HCT116 (cell line): ENCODE measurements around the gene POLR1D. TPM values are rescaled to one million over a fixed set of nuclear protein-coding genes. Genes with fewer than 3 reads are reported as not detected.

ENCODE experiments used
- ATAC-seq: fragments of 200-7000 bp; cut with Tn5 transposase; 2 replicates; pipeline ENCODE4 v1.9.1; 2020; ENCODE audit warnings: mild to moderate bottlenecking, moderate library complexity
- BruUV-seq: library from RNA; stranded (reverse); fragments of 400-500 nt; replicated peaks from 2 replicates; lab custom pipeline; 2021; lab: Mats Ljungman, UMichigan
- CTCF ChIA-PET: fragments of 300-600 bp; sonication (Branson Sonifier 250); formaldehyde crosslinking; loops from one replicate; lab custom pipeline; 2021; ENCODE audit warnings: antibody characterized with exemption; lab: Charles Lee
- POLR2A ChIA-PET: fragments of 300-600, 350-600 bp; sonication (Branson Sonifier 250); formaldehyde crosslinking; loops from one replicate; lab custom pipeline; 2021; ENCODE audit warnings: antibody characterized with exemption; lab: Charles Lee
- RAD21 ChIA-PET, 2 experiments: fragments of 300-600 bp; sonication (Branson Sonifier 250); formaldehyde crosslinking; loops; one replicate each; lab custom pipeline; 2023; ENCODE audit warnings: low total read pairs in 2 of 2; ENCODE audit not compliant: uncharacterized antibody in 2 of 2, unreplicated experiment in 2 of 2, low non-redundant PET in 1 of 2; lab: Charles Lee
- DNase-seq: peaks from one replicate; pipeline ENCODE4 v3.0.0-alpha.2; 2010; ENCODE audit warnings: low read depth, low spot score
- H2AFZ ChIP-seq: fragments of 200-600 bp; shearing (Covaris generic), sonication (generic); 2 replicates; pipeline ENCODE4 v1.6.1; 2017; ENCODE audit warnings: low read depth, mixed run types, mixed read lengths, antibody characterized with exemption, low read length; ENCODE audit not compliant: poor library complexity, severe bottlenecking
- H3K27ac ChIP-seq: 2 replicates; pipeline ENCODE4 v1.5.1; 2012; ENCODE audit warnings: low read depth, low read length
- H3K27me3 ChIP-seq: fragments of 200-600 bp; sonication (generic); 2 replicates; pipeline ENCODE4 v1.6.1; 2016; ENCODE audit warnings: mixed run types, low read length, mixed read lengths; ENCODE audit not compliant: insufficient read depth
- H3K36me3 ChIP-seq, 2 experiments: fragments of 200-500 bp in 1 of 2; fragments of 200-600 bp in 1 of 2; sonication (Bioruptor generic) in 1 of 2; sonication (generic) in 1 of 2; 2 replicates each; pipeline versions ENCODE4 v1.5.1 to v1.6.1; 2014 to 2016; ENCODE audit warnings: low read length in 2 of 2, inconsistent platforms in 1 of 2, mixed read lengths in 1 of 2, mixed run types in 1 of 2; ENCODE audit not compliant: insufficient read depth in 2 of 2, control insufficient read depth in 1 of 2
- H3K4me1 ChIP-seq, 2 experiments: fragments of 200-600 bp in 1 of 2; sonication (generic) in 1 of 2; 2 replicates each; pipeline versions ENCODE4 v1.5.1 to v1.6.1; 2012 to 2017; ENCODE audit warnings: low read length in 2 of 2, inconsistent platforms in 1 of 2, mild to moderate bottlenecking in 1 of 2, mixed read lengths in 1 of 2, mixed run types in 1 of 2, moderate library complexity in 1 of 2; ENCODE audit not compliant: insufficient read depth in 2 of 2, control insufficient read depth in 1 of 2
- H3K4me2 ChIP-seq: fragments of 200-600 bp; sonication (generic); 2 replicates; pipeline ENCODE4 v1.6.1; 2017; ENCODE audit warnings: mixed run types, low read length, mixed read lengths
- H3K4me3 ChIP-seq, 2 experiments: fragments of 200-600 bp in 1 of 2; sonication (generic) in 1 of 2; replicated peaks in 1 of 2; 2 replicates each; pipeline ENCODE4 v1.5.1; 2011 to 2016; ENCODE audit warnings: low read length in 2 of 2, control low read depth in 1 of 2, low read depth in 1 of 2, mild to moderate bottlenecking in 1 of 2, mixed read lengths in 1 of 2, mixed run types in 1 of 2
- H3K79me2 ChIP-seq: fragments of 200-600 bp; sonication (generic); 2 replicates; pipeline ENCODE4 v1.6.1; 2017; ENCODE audit warnings: mild to moderate bottlenecking, mixed run types, low read length, moderate library complexity, mixed read lengths; ENCODE audit not compliant: insufficient read depth
- H3K9ac ChIP-seq: fragments of 200-600 bp; sonication (generic); 2 replicates; pipeline ENCODE4 v1.6.1; 2016; ENCODE audit warnings: low read length, mixed read lengths
- H3K9me2 ChIP-seq: fragments of 200-600 bp; sonication (generic), shearing (Covaris generic); 2 replicates; pipeline ENCODE4 v1.6.1; 2017; ENCODE audit warnings: mixed run types, mild to moderate bottlenecking, moderate library complexity; ENCODE audit not compliant: insufficient read depth
- H3K9me3 ChIP-seq, 2 experiments: fragments of 200-500 bp in 1 of 2; fragments of 200-600 bp in 1 of 2; sonication (Bioruptor generic) in 1 of 2; sonication (generic) in 1 of 2; 2 replicates each; pipeline ENCODE4 v1.6.1; 2014 to 2017; ENCODE audit warnings: low read length in 2 of 2, mixed read lengths in 2 of 2, inconsistent platforms in 1 of 2, low read depth in 1 of 2, mild to moderate bottlenecking in 1 of 2, mixed run types in 1 of 2, moderate library complexity in 1 of 2; ENCODE audit not compliant: control insufficient read depth in 1 of 2, insufficient read depth in 1 of 2
- H4K20me1 ChIP-seq: fragments of 200-600 bp; sonication (generic), shearing (Covaris generic); 2 replicates; pipeline ENCODE4 v1.6.1; 2017; ENCODE audit warnings: mixed run types, mild to moderate bottlenecking, moderate library complexity; ENCODE audit not compliant: insufficient read depth
- CEBPB ChIP-seq: IDR thresholded peaks from 2 replicates; pipeline ENCODE4 v1.6.1; 2012; ENCODE audit warnings: low read depth
- EGR1 ChIP-seq: IDR thresholded peaks from 2 replicates; pipeline ENCODE4 v1.6.1; 2012; ENCODE audit warnings: low read depth
- EZH2 ChIP-seq: fragments of 200-600 bp; sonication (generic); IDR thresholded peaks from 2 replicates; pipeline ENCODE4 v1.6.1; 2017; ENCODE audit warnings: antibody characterized with exemption, mixed run types
- EZH2phosphoT487 ChIP-seq: fragments of 200-600 bp; IDR thresholded peaks from 2 replicates; pipeline ENCODE4 v1.6.1; 2018; ENCODE audit warnings: antibody characterized with exemption, borderline replicate concordance
- JUND ChIP-seq: IDR thresholded peaks from 2 replicates; pipeline ENCODE4 v1.6.1; 2012
- POLR2A ChIP-seq: IDR thresholded peaks from 2 replicates; pipeline ENCODE4 v1.7.0; 2011; ENCODE audit warnings: borderline replicate concordance; ENCODE audit not compliant: insufficient read depth, insufficient read length; ENCODE audit errors: extremely low read depth
- POLR2AphosphoS5 ChIP-seq: IDR thresholded peaks from 2 replicates; pipeline ENCODE4 v1.6.1; 2011; ENCODE audit warnings: mild to moderate bottlenecking, low read depth, low read length, moderate library complexity
- RAD21 ChIP-seq: IDR thresholded peaks from 2 replicates; pipeline ENCODE4 v1.6.1; 2012; ENCODE audit warnings: low read depth, mild to moderate bottlenecking
- intact Hi-C: fragments of 100-400 bp; cut with micrococcal nuclease; formaldehyde crosslinking; loops from 2 replicates; pipeline ENCODE4 v1.10.0; 2022
- total RNA-seq: library from RNA; stranded (reverse); gene quantifications from one replicate; pipeline ENCODE4 v1.2.1, GENCODE V29; 2021; ENCODE audit not compliant: unreplicated experiment
- TF ChIP-seq, protein P1 (sequence below): IDR thresholded peaks from 2 replicates; pipeline ENCODE4 v1.6.1; 2012; ENCODE audit warnings: low read depth
- TF ChIP-seq, protein P2 (sequence below), 3 experiments: fragments of 200-600 bp in 1 of 3; sonication (generic) in 1 of 3; IDR thresholded peaks in 2 of 3; conservative IDR thresholded peaks in 1 of 3; 2 replicates each; pipeline ENCODE4 v1.5.1; 2012 to 2017; ENCODE audit warnings: low read depth in 2 of 3, low read length in 2 of 3, antibody characterized with exemption in 1 of 3, borderline replicate concordance in 1 of 3, control low read depth in 1 of 3, mild to moderate bottlenecking in 1 of 3, mixed read lengths in 1 of 3, mixed run types in 1 of 3, moderate library complexity in 1 of 3; ENCODE audit not compliant: insufficient read depth in 1 of 3
- TF ChIP-seq, protein P3 (sequence below): IDR thresholded peaks from 2 replicates; pipeline ENCODE4 v1.6.1; 2012

POLR1D gene
- total RNA-seq, 1 experiment from 2014 or later = 184 TPM

DNA sequence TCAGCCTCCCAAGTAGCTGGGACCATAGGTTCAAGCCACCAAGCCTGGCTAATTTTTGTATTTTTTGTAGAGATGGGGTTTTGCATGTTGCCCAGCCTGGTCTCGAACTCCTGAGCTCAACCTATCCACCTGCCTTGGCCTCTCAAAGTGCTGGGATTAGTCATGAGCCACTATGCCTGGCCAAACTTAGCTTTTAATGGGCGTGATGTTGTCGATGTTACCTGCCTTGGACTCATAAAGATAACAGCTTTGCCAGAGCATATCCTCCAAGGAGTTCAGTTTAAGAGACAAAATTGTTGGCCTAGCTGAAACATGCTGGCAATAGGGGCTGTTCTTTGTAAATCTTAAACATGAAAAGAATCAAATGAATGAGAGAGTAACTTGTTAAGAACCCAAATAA is 13.1 kb downstream of the POLR1D start (continued):
- TF ChIP-seq, protein P1, sequence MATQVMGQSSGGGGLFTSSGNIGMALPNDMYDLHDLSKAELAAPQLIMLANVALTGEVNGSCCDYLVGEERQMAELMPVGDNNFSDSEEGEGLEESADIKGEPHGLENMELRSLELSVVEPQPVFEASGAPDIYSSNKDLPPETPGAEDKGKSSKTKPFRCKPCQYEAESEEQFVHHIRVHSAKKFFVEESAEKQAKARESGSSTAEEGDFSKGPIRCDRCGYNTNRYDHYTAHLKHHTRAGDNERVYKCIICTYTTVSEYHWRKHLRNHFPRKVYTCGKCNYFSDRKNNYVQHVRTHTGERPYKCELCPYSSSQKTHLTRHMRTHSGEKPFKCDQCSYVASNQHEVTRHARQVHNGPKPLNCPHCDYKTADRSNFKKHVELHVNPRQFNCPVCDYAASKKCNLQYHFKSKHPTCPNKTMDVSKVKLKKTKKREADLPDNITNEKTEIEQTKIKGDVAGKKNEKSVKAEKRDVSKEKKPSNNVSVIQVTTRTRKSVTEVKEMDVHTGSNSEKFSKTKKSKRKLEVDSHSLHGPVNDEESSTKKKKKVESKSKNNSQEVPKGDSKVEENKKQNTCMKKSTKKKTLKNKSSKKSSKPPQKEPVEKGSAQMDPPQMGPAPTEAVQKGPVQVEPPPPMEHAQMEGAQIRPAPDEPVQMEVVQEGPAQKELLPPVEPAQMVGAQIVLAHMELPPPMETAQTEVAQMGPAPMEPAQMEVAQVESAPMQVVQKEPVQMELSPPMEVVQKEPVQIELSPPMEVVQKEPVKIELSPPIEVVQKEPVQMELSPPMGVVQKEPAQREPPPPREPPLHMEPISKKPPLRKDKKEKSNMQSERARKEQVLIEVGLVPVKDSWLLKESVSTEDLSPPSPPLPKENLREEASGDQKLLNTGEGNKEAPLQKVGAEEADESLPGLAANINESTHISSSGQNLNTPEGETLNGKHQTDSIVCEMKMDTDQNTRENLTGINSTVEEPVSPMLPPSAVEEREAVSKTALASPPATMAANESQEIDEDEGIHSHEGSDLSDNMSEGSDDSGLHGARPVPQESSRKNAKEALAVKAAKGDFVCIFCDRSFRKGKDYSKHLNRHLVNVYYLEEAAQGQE = no peak
- TF ChIP-seq EGR1 = no peak
- TF ChIP-seq, protein P2, sequence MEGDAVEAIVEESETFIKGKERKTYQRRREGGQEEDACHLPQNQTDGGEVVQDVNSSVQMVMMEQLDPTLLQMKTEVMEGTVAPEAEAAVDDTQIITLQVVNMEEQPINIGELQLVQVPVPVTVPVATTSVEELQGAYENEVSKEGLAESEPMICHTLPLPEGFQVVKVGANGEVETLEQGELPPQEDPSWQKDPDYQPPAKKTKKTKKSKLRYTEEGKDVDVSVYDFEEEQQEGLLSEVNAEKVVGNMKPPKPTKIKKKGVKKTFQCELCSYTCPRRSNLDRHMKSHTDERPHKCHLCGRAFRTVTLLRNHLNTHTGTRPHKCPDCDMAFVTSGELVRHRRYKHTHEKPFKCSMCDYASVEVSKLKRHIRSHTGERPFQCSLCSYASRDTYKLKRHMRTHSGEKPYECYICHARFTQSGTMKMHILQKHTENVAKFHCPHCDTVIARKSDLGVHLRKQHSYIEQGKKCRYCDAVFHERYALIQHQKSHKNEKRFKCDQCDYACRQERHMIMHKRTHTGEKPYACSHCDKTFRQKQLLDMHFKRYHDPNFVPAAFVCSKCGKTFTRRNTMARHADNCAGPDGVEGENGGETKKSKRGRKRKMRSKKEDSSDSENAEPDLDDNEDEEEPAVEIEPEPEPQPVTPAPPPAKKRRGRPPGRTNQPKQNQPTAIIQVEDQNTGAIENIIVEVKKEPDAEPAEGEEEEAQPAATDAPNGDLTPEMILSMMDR (IDR thresholded peaks at IDR 0.05 in 2 of 3, conservative IDR thresholded peaks at IDR 0.05 in 1 of 3; ENCODE audit: borderline replicate concordance in 1 of 3, insufficient read depth in 1 of 3, low read depth in 2 of 3, low read length in 2 of 3) = no peak
- no peak for TF ChIP-seq RAD21
- TF ChIP-seq POLR2A = no peak
- TF ChIP-seq JUND = no peak

DNA sequence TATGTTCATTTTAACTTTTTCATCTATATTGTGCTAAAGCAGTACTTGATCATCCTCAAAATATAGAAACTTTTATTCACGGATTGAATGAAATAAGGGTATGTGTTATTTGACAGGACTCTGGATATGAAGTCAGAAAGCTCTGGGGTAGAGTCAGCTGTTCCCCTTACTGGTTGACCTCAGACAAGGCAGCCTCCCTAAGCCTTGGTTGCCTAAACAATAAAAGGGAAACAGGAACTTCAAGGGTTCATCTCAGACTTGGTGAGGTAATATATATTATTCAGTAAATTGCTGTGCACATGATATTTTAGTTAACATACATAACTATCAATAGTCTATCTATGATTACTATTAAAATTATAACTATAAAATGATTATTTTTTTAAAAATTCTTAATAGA is 13.6 kb downstream of the POLR1D start:
- Histone ChIP-seq H3K27ac (no peak overlapping the region), H3K79me2 (peaks cover 68% of the 10 kb centered on the region), H3K4me2 (no peak overlapping the region), H4K20me1 (no peaks in the 10 kb centered on the region; the same call in 1 of the 2 replicates), H3K36me3 (no peaks in the 10 kb centered on the region), H3K4me3 (no peak overlapping the region), H3K9me2 (no peaks in the 10 kb centered on the region), H3K9ac (no peak overlapping the region), H2AFZ (no peak overlapping the region), H3K4me1 (no peaks in the 10 kb centered on the region), H3K27me3 (no peaks in the 10 kb centered on the region), H3K9me3 (no peaks in the 10 kb centered on the region)
- ATAC-seq = no peak
- ChIA-PET CTCF (no interaction called here), POLR2A (no interaction called here), RAD21 (no interaction called here)
- intact Hi-C loops = no loop called here
- no TSS peak for BruUV-seq
- DNase-seq = no peak
- TF ChIP-seq EZH2 (no peak), CEBPB (no peak), POLR2AphosphoS5 (no peak), EZH2phosphoT487 (no peak)
- TF ChIP-seq, protein P3, sequence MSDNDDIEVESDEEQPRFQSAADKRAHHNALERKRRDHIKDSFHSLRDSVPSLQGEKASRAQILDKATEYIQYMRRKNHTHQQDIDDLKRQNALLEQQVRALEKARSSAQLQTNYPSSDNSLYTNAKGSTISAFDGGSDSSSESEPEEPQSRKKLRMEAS = no peak
